GM19239 (cell line): Measurements from ENCODE around the gene GJD3.
"Not testable (repeated sequence)": the region's sequence is repeated elsewhere in the genome, so short reads cannot be mapped to it uniquely, and the experiment has no call there.

Source experiments
- DNase-seq: peaks from one replicate; pipeline ENCODE4 v3.0.0; 2011; ENCODE audit warnings: low spot score; ENCODE audit not compliant: insufficient read length
- FAIRE-seq: peaks from 2 replicates; lab custom pipeline; 2011; peaks lifted over from hg19 to GRCh38; lab: Jason Lieb, UNC

GJD3 gene, protein sequence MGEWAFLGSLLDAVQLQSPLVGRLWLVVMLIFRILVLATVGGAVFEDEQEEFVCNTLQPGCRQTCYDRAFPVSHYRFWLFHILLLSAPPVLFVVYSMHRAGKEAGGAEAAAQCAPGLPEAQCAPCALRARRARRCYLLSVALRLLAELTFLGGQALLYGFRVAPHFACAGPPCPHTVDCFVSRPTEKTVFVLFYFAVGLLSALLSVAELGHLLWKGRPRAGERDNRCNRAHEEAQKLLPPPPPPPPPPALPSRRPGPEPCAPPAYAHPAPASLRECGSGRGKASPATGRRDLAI

DNA sequence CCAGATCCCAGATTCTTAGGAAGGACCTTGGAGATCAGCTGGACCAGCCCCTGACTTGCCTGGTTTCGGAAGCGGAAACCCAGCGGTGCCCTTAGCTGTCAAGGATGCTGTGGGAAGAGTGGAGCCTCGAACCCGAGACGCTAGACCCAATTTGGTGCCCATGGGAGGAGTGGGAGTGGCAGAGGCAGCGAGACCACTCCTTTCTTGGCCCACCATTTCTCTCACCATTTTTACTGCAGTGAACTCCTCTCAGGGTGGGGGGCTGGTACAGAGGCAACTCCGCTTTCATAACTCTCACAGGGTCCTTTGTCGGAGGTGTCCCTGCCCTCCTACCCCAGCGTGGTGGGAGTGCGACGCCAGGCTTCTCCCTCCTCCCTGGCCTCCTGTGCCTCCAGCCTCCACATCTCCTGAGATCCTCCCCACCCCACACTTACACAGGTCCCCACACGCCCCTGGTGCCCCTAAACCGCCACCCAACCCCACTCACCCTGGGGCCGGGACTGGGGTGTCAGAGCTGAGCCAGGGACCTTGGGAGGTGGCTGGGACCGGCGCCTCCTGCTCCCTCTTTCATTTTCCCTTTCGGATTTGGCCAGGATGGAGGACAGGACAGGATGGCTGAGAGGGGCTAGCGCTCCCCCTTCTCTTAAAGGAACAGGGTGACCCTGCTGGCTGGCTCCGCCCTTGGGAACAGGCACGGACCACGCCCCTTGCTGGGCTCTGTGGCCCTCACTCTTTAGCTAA lies at the start of gene GJD3:
Gene GJD3 (minus strand): TSS at position 617 of the 741 bp plus-strand sequence. CDS start 922 bp downstream, outside the sequence.
- FAIRE-seq (no peak), DNase-seq (no peak)

DNA sequence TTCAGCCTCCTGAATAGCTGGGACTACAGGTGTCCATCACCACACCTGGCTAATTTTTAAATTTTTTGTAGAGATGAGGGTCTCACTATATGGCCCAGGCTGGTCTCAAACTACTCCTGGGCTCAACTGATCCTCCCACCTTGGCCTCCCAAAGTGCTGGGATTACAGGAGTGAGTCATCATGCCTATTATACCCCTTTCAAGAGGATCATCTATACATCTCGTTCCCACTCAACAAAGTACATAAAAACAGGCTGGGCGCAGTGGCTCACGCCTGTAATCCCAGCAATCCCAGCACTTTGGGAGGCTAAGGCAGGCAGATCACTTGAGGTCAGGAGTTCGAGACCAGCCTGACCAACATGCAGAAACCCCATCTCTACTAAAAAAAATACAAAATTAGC lies 49.8 kb upstream of the GJD3 start:
- DNase-seq, FAIRE-seq: not testable (repeated sequence)

DNA sequence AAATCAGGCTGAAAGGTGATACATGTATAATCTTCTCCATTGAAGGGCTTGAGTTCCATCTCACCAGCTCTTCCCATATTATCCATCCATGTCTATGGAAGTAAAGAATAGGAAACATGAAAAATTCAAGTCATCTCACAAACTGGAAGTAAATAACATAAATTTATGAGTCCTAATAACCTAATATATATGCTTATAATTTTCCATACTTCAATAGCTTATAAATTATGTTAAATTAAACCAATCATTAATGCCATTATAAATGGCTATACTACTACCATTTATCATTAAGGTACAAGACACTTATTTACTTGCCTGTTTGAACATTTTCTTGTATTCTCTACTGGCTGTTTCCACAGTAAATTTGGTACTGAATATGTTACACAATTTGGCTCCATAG lies 48.3 kb upstream of the GJD3 start:
- FAIRE-seq: no peak
- DNase-seq: no peak

DNA sequence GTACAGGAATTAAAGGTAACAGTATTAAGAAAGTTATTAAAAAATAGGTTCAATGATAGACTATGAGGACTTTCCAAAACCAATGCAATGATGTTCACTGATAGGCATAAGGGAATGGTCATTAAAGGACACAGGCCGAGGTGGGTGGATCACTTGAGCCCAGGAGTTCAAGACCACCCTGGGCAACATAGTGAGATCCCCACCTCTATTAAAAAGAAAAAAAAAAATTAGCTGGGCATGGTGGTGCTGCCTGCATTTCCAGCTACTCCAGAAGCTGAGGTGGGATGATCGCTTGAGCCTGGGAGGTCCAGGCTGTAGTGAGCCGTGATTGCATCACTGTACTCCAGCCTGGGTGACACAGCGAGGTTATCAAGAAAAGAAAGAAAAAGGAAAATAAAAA lies 47.3 kb upstream of the GJD3 start:
- FAIRE-seq (no peak), DNase-seq (no peak)

DNA sequence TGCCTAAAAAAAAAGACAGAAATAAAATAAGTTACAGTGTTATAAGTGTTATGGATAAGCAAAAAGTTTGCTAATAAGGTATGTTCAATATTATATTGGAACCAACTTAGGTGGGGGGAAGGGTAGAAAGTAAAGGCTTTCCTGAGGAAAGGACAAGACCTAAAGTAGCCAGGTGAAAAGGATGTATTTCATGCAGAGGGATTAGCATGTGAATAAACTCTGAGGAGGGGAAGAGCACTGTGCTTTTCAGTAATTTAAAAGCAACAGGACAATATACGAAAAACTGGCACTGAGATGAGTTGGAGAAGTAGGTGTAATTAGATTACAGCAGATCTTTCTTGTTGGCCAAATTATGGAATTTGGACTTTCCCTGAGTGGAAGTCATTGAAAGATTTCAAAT lies 45.5 kb upstream of the GJD3 start:
- DNase-seq (no peak), FAIRE-seq (no peak)

DNA sequence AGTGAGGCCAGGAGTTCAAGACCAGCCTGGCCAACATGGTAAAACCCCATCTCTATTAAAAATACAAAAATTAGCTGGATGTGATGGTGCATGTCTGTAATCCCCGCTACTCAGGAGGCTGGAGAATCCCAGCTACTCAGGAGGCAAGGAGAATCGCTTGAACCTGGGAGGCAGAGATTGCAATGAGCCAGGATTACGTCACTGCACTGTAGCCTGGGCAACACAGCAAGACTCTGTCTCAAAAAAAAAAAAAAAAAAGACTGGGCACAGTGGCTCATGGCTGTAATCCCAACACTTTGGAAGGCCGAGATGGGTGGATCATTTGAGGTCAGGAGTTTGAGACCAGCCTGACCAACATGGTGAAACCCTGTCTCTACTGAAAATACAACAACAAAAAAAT lies 45.0 kb upstream of the GJD3 start:
- not testable (repeated sequence) for DNase-seq, FAIRE-seq

DNA sequence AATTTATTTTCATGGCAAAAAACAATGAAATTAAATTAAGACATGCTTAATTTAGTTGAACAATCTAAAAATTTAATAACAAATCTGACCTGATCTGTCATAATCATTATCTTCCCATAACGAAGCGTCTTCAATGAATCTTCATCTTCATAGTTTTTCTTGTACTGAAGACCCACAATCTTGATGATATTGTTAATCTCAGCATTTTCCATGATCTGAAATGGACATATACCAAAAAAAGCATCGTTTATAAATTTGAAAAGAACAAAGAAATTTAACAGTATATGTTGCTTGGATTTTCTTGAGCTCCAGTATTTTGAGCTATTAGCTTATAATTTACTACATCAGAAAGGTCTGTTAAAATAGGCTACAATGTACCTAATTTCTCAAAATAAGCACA lies 42.9 kb upstream of the GJD3 start:
- FAIRE-seq (no peak), DNase-seq (no peak)

DNA sequence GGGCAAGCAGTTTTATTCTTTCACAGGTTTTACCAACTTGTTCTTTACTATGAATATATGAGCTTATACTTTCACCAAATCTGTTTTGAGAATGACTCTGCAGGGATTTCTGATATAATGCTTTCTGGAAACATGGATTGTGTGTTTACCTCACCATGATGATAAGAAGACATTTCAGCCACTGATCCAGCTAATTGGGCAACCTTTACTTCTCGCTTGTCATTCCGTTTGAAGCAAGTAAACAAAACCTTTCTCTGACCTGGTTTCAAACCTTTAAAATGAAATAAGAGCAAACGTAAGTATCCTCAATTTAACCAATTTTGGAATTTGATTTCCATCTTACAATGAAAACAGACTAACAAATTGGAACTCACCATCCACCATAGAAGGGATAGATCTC lies 39.5 kb upstream of the GJD3 start:
- no peak for FAIRE-seq
- DNase-seq: no peak

DNA sequence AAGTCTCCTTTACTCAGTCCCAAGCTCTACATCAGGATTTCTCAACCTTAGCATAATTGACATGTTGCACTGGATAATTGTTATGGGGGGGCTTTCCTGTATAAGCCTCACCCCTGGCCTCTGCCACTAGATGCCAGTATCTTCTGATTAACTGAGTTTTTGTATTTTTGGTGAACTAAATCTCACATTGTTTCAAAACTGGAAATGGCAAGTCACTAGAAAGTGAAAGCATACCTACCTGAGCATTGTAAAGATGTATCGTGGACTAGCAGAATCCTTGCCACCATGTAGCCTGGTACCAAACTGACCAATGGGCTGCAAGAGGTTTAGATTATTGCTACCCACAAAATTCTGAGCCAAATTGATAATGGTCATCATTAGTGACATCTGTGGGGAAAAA lies 38.1 kb upstream of the GJD3 start:
- FAIRE-seq: no peak
- DNase-seq: no peak

DNA sequence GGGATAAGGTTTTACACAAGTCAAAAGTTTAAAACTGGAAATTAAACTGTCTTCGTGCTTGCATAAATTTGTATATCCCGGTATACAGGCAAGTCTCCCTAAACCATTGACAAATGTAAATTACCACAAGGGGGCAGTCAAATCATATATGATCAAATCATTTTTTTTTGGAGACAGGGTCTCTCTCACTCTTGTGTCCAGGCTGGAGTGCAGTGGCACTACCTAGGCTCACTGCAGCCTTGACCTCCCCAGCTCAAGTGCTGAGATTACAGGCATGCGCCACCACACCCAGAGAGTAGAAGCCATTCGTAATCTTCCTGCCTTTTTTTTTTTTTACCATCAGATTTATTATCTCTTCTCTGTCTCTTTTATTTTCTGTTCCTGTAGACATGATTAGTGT lies 34.6 kb upstream of the GJD3 start:
- DNase-seq: no peak
- FAIRE-seq: no peak

DNA sequence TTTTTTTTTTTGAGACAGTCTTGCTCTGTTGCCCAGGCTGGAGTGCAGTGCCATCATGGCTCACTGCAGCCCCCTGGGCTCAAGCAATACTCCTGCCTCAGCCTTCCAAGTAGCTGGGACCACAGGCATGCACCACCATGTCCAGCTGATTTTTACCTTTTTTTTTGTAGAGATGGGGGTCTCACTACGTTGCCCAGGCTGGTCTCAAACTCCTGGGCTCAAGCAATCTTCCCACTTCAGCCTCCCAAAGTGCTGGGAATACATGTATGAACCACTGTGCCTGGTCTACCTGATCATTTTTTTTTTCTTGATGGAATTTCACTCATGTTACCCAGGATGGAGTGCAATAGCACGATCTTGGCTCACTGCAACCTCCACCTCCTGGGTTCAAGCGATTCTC lies 22.0 kb upstream of the GJD3 start:
- not testable (repeated sequence) for FAIRE-seq

DNA sequence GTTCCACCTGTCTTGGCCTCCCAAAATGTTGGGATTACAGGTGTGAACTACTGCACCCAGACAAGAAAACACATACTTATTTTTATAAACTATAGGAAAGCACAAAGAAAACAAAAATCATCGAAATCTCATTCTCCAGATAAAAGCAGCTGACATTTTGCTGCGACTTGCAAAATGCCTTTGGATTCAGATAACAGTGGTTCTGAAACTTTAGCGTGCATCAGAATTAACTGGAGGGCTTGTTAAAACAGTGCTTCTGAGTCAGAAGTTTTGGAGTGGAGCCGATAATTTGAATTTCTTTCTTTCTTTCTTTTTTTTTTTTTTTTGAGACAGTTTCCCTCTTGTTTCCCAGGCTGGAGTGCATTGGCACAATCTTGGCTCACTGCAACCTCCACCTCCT lies 17.7 kb upstream of the GJD3 start:
- DNase-seq (no peak), FAIRE-seq (no peak)

More for the DNA sequence above, 22.0 kb upstream of the GJD3 start:
- DNase-seq: not testable (repeated sequence)

DNA sequence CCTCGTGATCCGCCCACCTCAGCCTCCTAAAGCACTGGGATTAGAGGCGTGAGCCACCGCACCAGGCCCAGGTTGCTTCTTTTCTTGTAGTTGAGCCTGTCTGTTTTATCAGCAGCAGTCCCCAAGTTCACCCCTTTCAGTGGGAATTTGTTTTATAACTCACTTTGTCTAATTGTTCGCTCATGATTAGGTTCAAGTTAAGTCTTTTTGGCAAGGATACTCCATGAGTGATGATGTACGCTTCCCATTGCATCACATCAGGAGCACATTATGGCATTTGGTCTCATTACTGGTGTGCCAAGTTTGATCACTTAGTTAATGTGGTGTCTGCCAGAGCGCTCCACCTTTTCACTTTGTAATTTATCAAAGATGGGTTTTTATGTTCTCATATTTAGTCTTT lies 14.4 kb upstream of the GJD3 start:
- DNase-seq: no peak
- FAIRE-seq: no peak

DNA sequence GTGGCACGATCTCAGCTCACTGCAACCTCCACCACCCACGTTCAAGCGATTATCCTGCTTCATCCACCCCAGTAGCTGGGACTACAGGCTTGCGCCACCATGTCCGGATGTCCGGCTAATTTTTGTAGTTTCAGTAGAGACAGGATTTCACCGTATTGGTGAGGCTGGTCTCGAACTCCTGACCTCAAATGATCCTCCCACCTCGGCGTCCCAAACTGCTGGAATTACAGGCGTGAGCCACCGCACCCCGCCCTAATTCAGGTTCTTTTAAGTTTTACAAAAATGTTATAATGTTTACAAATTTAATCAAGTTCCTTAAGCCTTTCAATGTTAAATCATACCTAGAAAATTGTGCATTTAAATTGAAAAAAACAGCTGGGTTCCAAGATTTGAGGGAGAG lies 13.3 kb upstream of the GJD3 start:
- DNase-seq (no peak), FAIRE-seq (no peak)

DNA sequence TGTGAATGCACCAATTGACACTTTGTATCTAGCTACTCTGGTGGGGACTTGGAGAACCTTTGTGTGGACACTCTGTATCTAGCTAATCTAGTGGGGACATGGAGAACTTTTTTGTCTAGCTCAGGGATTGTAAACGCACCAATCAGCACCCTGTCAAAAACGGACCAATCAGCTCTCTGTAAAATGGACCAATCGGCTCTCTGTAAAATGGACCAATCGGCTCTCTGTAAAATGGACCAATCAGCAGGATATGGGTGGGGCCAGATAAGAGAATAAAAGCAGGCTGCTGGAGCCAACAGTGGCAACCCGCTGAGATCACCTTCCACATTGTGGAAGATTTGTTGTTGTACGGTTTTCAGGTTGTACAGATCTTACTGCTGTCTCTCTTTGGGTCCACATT lies 12.0 kb upstream of the GJD3 start:
- FAIRE-seq, DNase-seq: not testable (repeated sequence)

DNA sequence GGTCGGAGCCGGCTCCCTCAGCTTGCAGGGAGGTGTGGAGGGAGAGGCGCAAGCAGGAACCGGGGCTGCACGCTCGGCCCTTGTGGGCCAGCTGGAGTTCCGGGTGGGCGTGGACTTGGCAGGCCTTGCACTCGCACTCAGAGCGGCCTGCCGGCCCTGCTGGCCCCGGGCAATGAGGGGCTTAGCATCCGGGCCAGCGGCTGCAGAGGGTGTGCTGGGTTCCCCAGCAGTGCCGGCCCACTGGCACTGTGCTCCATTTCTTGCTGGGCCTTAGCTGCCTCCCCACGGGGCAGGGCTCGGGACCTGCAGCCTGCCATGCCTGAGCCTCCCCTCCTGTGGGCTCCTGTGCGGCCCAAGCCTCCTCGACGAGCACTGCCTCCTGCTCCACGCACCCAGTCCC lies 11.2 kb upstream of the GJD3 start:
- FAIRE-seq, DNase-seq: not testable (repeated sequence)

DNA sequence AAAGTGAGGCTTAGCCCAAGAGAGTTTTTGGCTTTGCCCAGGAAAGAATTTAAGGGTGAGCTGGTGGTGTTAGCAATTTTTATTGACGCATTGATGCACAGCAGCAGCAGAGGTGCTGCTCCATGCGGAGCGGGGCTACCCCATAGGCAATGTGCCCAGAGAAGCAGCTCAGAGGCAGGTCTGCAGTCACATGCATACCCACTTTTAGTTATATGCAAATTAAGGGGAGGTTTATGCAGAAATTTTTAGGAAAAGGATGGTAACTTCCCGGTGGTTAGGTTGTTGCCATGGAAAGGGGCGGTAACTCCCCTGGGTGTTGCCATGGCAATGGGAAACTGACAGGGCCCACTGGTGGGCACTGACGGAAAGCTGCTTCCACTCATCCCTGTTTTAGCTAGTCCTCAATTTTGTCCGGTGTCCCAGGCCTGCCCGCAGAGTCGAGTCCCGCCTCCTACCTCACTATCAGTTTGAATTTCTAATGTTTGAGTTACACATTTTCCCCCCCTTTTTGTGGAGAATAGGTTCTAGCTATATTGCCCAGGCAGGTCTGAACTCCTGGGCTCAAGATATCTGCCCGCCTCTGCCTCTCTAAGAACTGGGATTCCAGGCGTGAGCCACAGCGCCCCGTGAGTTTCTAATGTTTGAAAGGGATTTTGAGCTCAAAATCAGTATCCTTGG lies 10.4 kb upstream of the GJD3 start:
- DNase-seq (no peak), FAIRE-seq (no peak)

DNA sequence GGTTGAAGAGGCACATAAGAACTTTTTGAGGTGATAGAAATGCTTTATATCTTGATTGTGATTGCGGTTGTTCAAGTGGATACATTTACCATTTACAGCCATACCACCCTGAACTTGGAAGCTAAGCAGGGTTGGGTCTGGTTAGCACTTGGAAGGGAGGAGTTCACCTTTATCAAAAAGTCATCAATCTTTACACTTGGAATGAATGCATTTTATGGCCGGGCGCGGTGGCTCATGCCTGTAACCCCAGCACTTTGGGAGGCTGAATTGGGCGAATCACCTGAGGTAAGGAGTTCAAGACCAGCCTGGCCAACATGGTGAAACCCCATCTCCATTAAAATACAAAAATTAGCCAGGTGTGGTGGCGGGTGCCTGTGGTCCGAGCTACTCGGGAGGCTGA lies 9.5 kb upstream of the GJD3 start:
- FAIRE-seq (no peak), DNase-seq (no peak)

DNA sequence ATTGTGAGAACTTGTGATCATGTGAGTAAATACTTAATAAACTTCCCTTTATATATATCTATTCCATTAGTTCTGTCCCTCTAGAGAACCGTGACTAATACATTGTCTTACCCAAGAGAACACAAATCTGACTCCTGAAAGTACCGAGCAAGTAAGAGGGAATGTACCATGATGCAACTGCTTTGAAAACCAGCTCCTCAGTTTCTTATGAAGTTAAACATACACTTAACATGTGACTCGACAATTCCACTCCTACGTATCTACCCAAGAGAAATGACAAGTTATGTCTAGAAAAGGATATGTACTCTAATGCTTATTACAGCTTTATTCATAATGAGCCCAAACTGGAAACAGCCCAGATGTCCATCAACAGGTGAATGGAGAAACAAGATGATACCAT lies 8.8 kb upstream of the GJD3 start:
- DNase-seq (no peak), FAIRE-seq (no peak)

DNA sequence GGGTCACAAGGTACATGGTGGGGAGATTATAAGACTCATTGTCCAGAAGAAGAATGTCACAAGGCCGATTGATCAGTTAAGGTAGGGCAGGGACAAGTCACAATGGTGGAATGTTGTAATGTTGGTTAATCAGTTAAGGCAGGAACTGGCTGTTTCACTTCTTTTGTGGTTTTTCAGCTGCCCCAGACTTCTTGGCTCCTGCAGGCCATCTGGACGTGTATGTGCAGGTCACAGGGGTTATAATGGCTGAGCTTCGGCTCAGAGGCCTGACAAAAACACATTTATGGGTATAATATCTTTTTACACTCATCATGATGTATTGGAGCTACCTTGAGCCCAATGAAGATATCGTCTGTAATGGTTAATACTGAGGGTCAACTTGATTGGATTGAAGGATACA lies 8.1 kb upstream of the GJD3 start:
- peak; percentile 14 for FAIRE-seq
- not testable (repeated sequence) for DNase-seq

DNA sequence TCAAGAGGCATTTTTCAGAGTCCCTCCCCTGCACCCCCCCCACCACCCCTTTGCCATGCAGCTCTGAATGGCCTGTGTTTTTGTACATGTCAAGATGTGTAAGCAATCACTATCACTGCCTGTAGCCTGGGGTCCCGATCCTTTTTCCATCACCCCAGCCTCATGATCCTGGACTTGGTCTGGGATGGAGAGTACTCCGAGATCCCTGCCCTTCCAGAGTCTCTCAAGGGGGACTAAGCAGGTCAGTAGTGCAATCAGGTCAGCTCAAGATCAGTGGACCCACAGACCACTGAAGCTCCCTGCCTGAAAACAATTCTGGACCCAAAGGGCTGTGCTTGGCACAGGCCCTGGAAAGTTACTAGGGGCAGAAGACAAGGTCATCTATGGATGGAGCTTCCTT lies 7.5 kb upstream of the GJD3 start:
- no peak for FAIRE-seq
- no peak for DNase-seq
